ENCODE measurements around the gene NFATC4. TPM values are rescaled to one million over a fixed set of nuclear protein-coding genes. Genes with fewer than 3 reads are reported as not detected.

The NFATC4 gene
- polyA plus RNA-seq, 3 donors: 60.1 to 84.6 (median 72.6) TPM

- DNase-seq: no peak
Measured at GRCh38 chr14:24403294-24403998, 35.5 kb downstream of the NFATC4 start.

GRCh38 chr14:24404814-24405213 lies 36.8 kb downstream of the NFATC4 start:
- no peak for DNase-seq

- DNase-seq: no peak
Measured at GRCh38 chr14:24406416-24406815, 38.4 kb downstream of the NFATC4 start.

- no peak for DNase-seq
Measured at GRCh38 chr14:24407608-24408325, 39.8 kb downstream of the NFATC4 start.

- no peak for DNase-seq
Measured at GRCh38 chr14:24408764-24409163, 40.8 kb downstream of the NFATC4 start.

GRCh38 chr14:24409192-24409591 lies 41.2 kb downstream of the NFATC4 start:
- DNase-seq: no peak

GRCh38 chr14:24409956-24410355 lies 42.0 kb downstream of the NFATC4 start:
- DNase-seq: no peak

- DNase-seq: no peak
Measured at GRCh38 chr14:24411443-24412389, 43.7 kb downstream of the NFATC4 start.

GRCh38 chr14:24414077-24414476 lies 46.1 kb downstream of the NFATC4 start:
- no peak for DNase-seq

GRCh38 chr14:24414732-24415420 lies 46.9 kb downstream of the NFATC4 start:
- no peak for DNase-seq

GRCh38 chr14:24415421-24416253 lies 47.7 kb downstream of the NFATC4 start:
- no peak for DNase-seq

GRCh38 chr14:24416254-24416931 lies 48.4 kb downstream of the NFATC4 start:
- DNase-seq: no peak

- DNase-seq: no peak
Measured at GRCh38 chr14:24416932-24417619, 49.1 kb downstream of the NFATC4 start.

- DNase-seq: no peak
Measured at GRCh38 chr14:24417832-24418491, 50.0 kb downstream of the NFATC4 start.

- no peak for DNase-seq
Measured at GRCh38 chr14:24418492-24418873, 50.5 kb downstream of the NFATC4 start.

- DNase-seq: no peak
Measured at GRCh38 chr14:24422261-24422660, 54.3 kb downstream of the NFATC4 start.

GRCh38 chr14:24422694-24423601 lies 55.0 kb downstream of the NFATC4 start:
- no peak for DNase-seq

GRCh38 chr14:24425704-24426103 lies 57.7 kb downstream of the NFATC4 start:
- DNase-seq: no peak
